Mesothelial cell of epicardium (in vitro differentiated cells): Measurements from ENCODE around the gene SIL1. TPM values are rescaled to one million over a fixed set of nuclear protein-coding genes. Genes with fewer than 3 reads are reported as not detected.

ENCODE experiments used
- DNase-seq, 2 experiments: peaks; one replicate each; pipeline ENCODE4 v3.0.0; 2021; ENCODE audit warnings: low spot score in 2 of 2; ENCODE audit not compliant: unreplicated experiment in 2 of 2
- H3K27ac Mint-ChIP-seq: 2 replicates; pipeline ENCODE4 v1.8.0; 2021; ENCODE audit warnings: mixed read lengths
- H3K27me3 Mint-ChIP-seq: 2 replicates; pipeline ENCODE4 v1.8.0; 2021; ENCODE audit warnings: low read depth, mixed read lengths
- H3K36me3 Mint-ChIP-seq: 2 replicates; pipeline ENCODE4 v1.8.0; 2021; ENCODE audit warnings: mixed read lengths
- H3K4me1 Mint-ChIP-seq: 2 replicates; pipeline ENCODE4 v1.8.0; 2021; ENCODE audit warnings: mixed read lengths
- H3K4me3 Mint-ChIP-seq: 2 replicates; pipeline ENCODE4 v1.8.0; 2021; ENCODE audit warnings: mild to moderate bottlenecking, moderate library complexity, mixed read lengths
- H3K9me3 Mint-ChIP-seq: 2 replicates; pipeline ENCODE4 v1.8.0; 2021; ENCODE audit warnings: mixed read lengths
- CTCF ChIP-seq: fragments of 200-600 bp; sonication (generic); IDR thresholded peaks from one replicate; pipeline ENCODE4 v1.5.0; 2021; ENCODE audit warnings: antibody characterized with exemption; ENCODE audit not compliant: unreplicated experiment
- total RNA-seq: library from RNA; stranded (reverse); gene quantifications from 3 replicates; pipeline ENCODE4 v1.2.1, GENCODE V29; 2021

Gene SIL1
- total RNA-seq, 1 donor from 2014 or later: 46.2 TPM

- no peak overlapping the region for H3K27ac Mint-ChIP-seq
- DNase-seq: no peak
- H3K4me1 Mint-ChIP-seq: peaks cover 4% of the 10 kb centered on the region
- no peak overlapping the region for H3K4me3 Mint-ChIP-seq
- TF ChIP-seq CTCF: no peak
- no peaks in the 10 kb centered on the region for H3K27me3 Mint-ChIP-seq
- peaks cover 16% of the 10 kb centered on the region for H3K36me3 Mint-ChIP-seq
- peaks cover 6% of the 10 kb centered on the region for H3K9me3 Mint-ChIP-seq
Measured at GRCh38 chr5:139082813-139083498, 115.2 kb downstream of the SIL1 start.

GRCh38 chr5:139079991-139080610, 118.1 kb downstream of the SIL1 start:
- no peaks in the 10 kb centered on the region for H3K27me3 Mint-ChIP-seq
- H3K4me3 Mint-ChIP-seq: no peak overlapping the region
- H3K9me3 Mint-ChIP-seq: no peaks in the 10 kb centered on the region
- peaks cover 28% of the 10 kb centered on the region for H3K4me1 Mint-ChIP-seq
- DNase-seq: no peak
- H3K27ac Mint-ChIP-seq: no peak overlapping the region
- H3K36me3 Mint-ChIP-seq: peaks cover 8% of the 10 kb centered on the region
- TF ChIP-seq CTCF: no peak

- H3K27ac Mint-ChIP-seq: no peak overlapping the region
- H3K4me3 Mint-ChIP-seq: no peak overlapping the region
- peaks cover 5% of the 10 kb centered on the region for H3K36me3 Mint-ChIP-seq
- TF ChIP-seq CTCF: no peak
- H3K4me1 Mint-ChIP-seq: peaks cover 31% of the 10 kb centered on the region
- no peaks in the 10 kb centered on the region for H3K27me3 Mint-ChIP-seq
- DNase-seq: no peak
- no peaks in the 10 kb centered on the region for H3K9me3 Mint-ChIP-seq
Measured at GRCh38 chr5:139079225-139079990, 118.8 kb downstream of the SIL1 start.

- no peak overlapping the region for H3K27ac Mint-ChIP-seq
- no peaks in the 10 kb centered on the region for H3K27me3 Mint-ChIP-seq
- H3K4me3 Mint-ChIP-seq: no peak overlapping the region
- H3K36me3 Mint-ChIP-seq: peaks cover 5% of the 10 kb centered on the region
- peaks cover 31% of the 10 kb centered on the region for H3K4me1 Mint-ChIP-seq
- no peak for TF ChIP-seq CTCF
- no peaks in the 10 kb centered on the region for H3K9me3 Mint-ChIP-seq
- no peak for DNase-seq
Measured at GRCh38 chr5:139078345-139078744, 119.8 kb downstream of the SIL1 start.

GRCh38 chr5:139077899-139078298, 120.3 kb downstream of the SIL1 start:
- DNase-seq: no peak
- Mint-ChIP-seq H3K4me3 (no peak overlapping the region), H3K27me3 (no peaks in the 10 kb centered on the region), H3K36me3 (peaks cover 4% of the 10 kb centered on the region), H3K27ac (no peak overlapping the region), H3K9me3 (no peaks in the 10 kb centered on the region), H3K4me1 (peaks cover 33% of the 10 kb centered on the region)
- no peak for TF ChIP-seq CTCF
